ENCODE results near the gene CNTNAP2. TPM values are rescaled to one million over a fixed set of nuclear protein-coding genes. Genes with fewer than 3 reads are reported as not detected.

CNTNAP2 gene
- total and polyA plus RNA-seq, 3 experiments from 2014 or later = not detected

GRCh38 chr7:148135116-148135515 lies 2018.5 kb downstream of the CNTNAP2 start:
- Histone ChIP-seq H3K4me3 (ENCODE audit: low read length) (no peak overlapping the region), H3K27ac (ENCODE audit: low read depth, low read length) (no peak overlapping the region), H3K27me3 (ENCODE audit: insufficient read depth, low read length, poor library complexity, severe bottlenecking) (no peaks in the 10 kb centered on the region), H3K4me1 (ENCODE audit: insufficient read depth, low read length) (no peaks in the 10 kb centered on the region), H3K9me3 (ENCODE audit: low read length) (no peaks in the 10 kb centered on the region), H3K36me3 (ENCODE audit: insufficient read depth, low read length) (no peaks in the 10 kb centered on the region)
- Mint-ChIP-seq H3K27ac (no peak overlapping the region), H3K27me3 (peaks cover 2 to 7% of the 10 kb centered on the region in 2 donors), H3K4me1 (peaks cover 0 to 1% (median 0%) of the 10 kb centered on the region in 3 donors), H3K9me3 (peaks cover 0 to 11% (median 4%) of the 10 kb centered on the region in 5 donors), H3K36me3 (no peaks in the 10 kb centered on the region), H3K4me3 (no peak overlapping the region)
- ChIA-PET CTCF (no interaction called here), POLR2A (no interaction called here)
- DNase-seq = no peak

DNA sequence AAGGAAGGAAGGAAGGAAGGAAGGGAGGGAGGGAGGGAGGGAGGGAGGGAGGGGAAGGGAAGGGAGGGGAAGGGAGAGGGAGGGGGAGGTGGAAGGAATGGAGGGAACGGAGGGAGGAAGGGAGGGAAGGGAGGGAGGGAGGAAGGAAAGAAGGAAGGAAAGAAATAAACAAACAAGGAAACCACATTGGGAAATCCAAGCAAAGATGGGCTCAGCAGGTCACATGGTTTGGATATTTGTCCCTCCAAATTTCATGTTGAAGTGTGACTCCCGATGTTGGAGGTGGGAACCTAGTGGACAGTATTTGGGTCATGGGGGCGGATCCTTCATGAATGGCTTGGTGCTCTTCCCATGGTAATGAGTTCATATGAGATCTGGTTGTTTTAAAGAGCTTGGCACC lies 2019.4 kb downstream of the CNTNAP2 start:
- ChIA-PET POLR2A (no interaction called here), CTCF (interaction anchor here (0.9 kb wide), 1 partner anchor 11 kb away, joined by 3 read pairs; no protein-coding TSS in a partner anchor)
- peaks cover 2 to 7% of the 10 kb centered on the region in 2 donors for H3K27me3 Mint-ChIP-seq
- peaks cover 0 to 11% (median 5%) of the 10 kb centered on the region in 5 donors for H3K9me3 Mint-ChIP-seq
- Histone ChIP-seq H3K4me1 (ENCODE audit: insufficient read depth, low read length) (no peaks in the 10 kb centered on the region), H3K36me3 (ENCODE audit: insufficient read depth, low read length) (no peaks in the 10 kb centered on the region), H3K27ac (ENCODE audit: low read depth, low read length) (no peak overlapping the region), H3K9me3 (ENCODE audit: low read length) (no peaks in the 10 kb centered on the region), H3K4me3 (ENCODE audit: low read length) (no peak overlapping the region), H3K27me3 (ENCODE audit: insufficient read depth, low read length, poor library complexity, severe bottlenecking) (no peaks in the 10 kb centered on the region)
- H3K36me3 Mint-ChIP-seq = no peaks in the 10 kb centered on the region
- no peak overlapping the region for H3K4me3 Mint-ChIP-seq
- no peak for DNase-seq
- H3K4me1 Mint-ChIP-seq = peaks cover 0 to 1% (median 0%) of the 10 kb centered on the region in 3 donors
- no peak overlapping the region for H3K27ac Mint-ChIP-seq

DNA sequence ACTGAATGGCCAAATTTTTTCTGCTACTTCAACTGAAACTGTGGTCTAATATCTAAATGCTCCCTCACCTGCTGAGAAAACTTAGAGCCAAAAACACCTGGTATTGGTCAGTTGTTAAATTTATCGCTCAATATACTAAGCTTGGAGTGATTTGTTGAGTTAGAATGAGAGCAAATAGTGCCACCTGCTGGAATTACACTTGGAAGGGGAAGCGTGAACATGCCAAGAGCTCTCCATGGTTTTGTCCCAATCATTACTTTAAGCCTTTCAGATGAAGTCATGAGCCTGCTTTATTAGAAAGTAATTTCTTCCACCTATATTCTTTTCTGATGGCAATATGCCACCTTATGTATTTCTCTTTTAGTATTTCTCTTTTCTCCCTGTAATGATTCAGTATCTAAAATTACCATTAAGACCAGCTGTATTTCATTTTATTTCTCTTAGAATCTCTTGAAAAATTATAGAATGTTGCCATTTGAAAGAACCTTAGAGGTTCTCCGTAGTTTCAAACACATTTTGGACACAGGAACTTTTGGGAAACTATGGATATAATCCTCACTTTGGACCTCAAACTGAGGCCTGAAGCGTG lies 2026.2 kb downstream of the CNTNAP2 start:
- H3K9me3 Mint-ChIP-seq = peaks cover 0 to 5% (median 4%) of the 10 kb centered on the region in 5 donors
- Histone ChIP-seq H3K27ac (ENCODE audit: low read depth, low read length) (no peak overlapping the region), H3K9me3 (ENCODE audit: low read length) (no peaks in the 10 kb centered on the region), H3K4me1 (ENCODE audit: insufficient read depth, low read length) (no peaks in the 10 kb centered on the region), H3K4me3 (ENCODE audit: low read length) (no peak overlapping the region), H3K27me3 (ENCODE audit: insufficient read depth, low read length, poor library complexity, severe bottlenecking) (no peaks in the 10 kb centered on the region), H3K36me3 (ENCODE audit: insufficient read depth, low read length) (no peaks in the 10 kb centered on the region)
- no peak overlapping the region for H3K4me3 Mint-ChIP-seq
- no peaks in the 10 kb centered on the region for H3K36me3 Mint-ChIP-seq
- H3K27ac Mint-ChIP-seq = no peak overlapping the region
- no peaks in the 10 kb centered on the region for H3K4me1 Mint-ChIP-seq
- no peak for DNase-seq
- POLR2A ChIA-PET = no interaction called here
- H3K27me3 Mint-ChIP-seq = peaks cover 6 to 12% of the 10 kb centered on the region in 2 donors
- CTCF ChIA-PET = interaction anchor here (1.3 kb wide), 1 partner anchor 23 kb away, joined by 3 read pairs; no protein-coding TSS in a partner anchor

- Mint-ChIP-seq H3K36me3 (no peaks in the 10 kb centered on the region), H3K27ac (no peak overlapping the region), H3K27me3 (peaks cover 6 to 16% of the 10 kb centered on the region in 2 donors), H3K4me1 (no peaks in the 10 kb centered on the region), H3K9me3 (peaks cover 0 to 4% (median 2%) of the 10 kb centered on the region in 5 donors), H3K4me3 (no peak overlapping the region)
- Histone ChIP-seq H3K9me3 (ENCODE audit: low read length) (no peaks in the 10 kb centered on the region), H3K36me3 (ENCODE audit: insufficient read depth, low read length) (no peaks in the 10 kb centered on the region), H3K4me3 (ENCODE audit: low read length) (no peak overlapping the region), H3K27ac (ENCODE audit: low read depth, low read length) (no peak overlapping the region), H3K27me3 (ENCODE audit: insufficient read depth, low read length, poor library complexity, severe bottlenecking) (no peaks in the 10 kb centered on the region), H3K4me1 (ENCODE audit: insufficient read depth, low read length) (no peaks in the 10 kb centered on the region)
- no peak for DNase-seq
- POLR2A ChIA-PET = no interaction called here
- CTCF ChIA-PET = no interaction called here
Observed at GRCh38 chr7:148144827-148145226, 2028.2 kb downstream of the CNTNAP2 start.

DNA sequence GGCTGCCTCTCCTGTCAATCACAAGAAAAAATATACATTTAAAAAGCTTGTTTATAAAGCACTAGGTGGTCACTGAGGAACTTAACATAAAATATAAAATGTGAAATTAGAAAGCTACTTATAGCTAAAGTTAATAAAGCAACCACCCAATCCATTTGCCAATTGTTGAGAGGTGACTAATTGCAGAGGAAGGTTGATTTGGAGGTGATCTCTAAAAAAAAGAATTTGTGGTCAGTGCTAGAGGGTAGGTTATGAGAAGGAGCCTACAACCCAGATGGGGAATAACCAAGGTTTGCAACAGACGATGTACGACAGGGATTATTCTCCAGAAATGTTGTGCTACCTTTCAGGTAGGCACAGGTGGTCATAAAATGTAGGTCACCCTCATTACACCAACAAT lies 2029.7 kb downstream of the CNTNAP2 start:
- H3K36me3 ChIP-seq (ENCODE audit: insufficient read depth, low read length) = no peaks in the 10 kb centered on the region
- CTCF ChIA-PET = no interaction called here
- Mint-ChIP-seq H3K4me1 (no peaks in the 10 kb centered on the region), H3K27me3 (peaks cover 6 to 16% of the 10 kb centered on the region in 2 donors), H3K27ac (no peak overlapping the region), H3K36me3 (no peaks in the 10 kb centered on the region), H3K4me3 (no peak overlapping the region), H3K9me3 (peaks cover 0 to 5% (median 0%) of the 10 kb centered on the region in 5 donors)
- peaks cover 3% of the 10 kb centered on the region for H3K27me3 ChIP-seq (ENCODE audit: insufficient read depth, low read length, poor library complexity, severe bottlenecking)
- H3K4me1 ChIP-seq (ENCODE audit: insufficient read depth, low read length) = no peaks in the 10 kb centered on the region
- POLR2A ChIA-PET = no interaction called here
- no peak for DNase-seq
- H3K4me3 ChIP-seq (ENCODE audit: low read length) = no peak overlapping the region
- H3K27ac ChIP-seq (ENCODE audit: low read depth, low read length) = no peak overlapping the region
- H3K9me3 ChIP-seq (ENCODE audit: low read length) = no peaks in the 10 kb centered on the region

DNA sequence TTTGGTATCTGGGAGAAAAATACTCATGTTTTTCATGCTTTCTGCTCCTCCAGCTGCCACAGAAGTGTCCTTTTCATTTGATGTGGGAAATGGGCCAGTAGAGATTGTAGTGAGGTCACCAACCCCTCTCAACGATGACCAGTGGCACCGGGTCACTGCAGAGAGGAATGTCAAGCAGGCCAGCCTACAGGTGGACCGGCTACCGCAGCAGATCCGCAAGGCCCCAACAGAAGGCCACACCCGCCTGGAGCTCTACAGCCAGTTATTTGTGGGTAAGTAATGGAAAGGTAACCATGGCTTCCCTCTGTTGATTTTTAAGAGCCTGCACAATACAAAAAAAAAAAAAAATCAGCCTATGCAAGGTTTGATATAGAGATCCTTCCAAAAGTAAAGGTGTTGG lies 2030.8 kb downstream of the CNTNAP2 start:
- H3K9me3 Mint-ChIP-seq = peaks cover 0 to 6% (median 3%) of the 10 kb centered on the region in 5 donors
- Histone ChIP-seq H3K4me1 (ENCODE audit: insufficient read depth, low read length) (no peaks in the 10 kb centered on the region), H3K27me3 (ENCODE audit: insufficient read depth, low read length, poor library complexity, severe bottlenecking) (peaks cover 3% of the 10 kb centered on the region), H3K4me3 (ENCODE audit: low read length) (no peak overlapping the region), H3K36me3 (ENCODE audit: insufficient read depth, low read length) (no peaks in the 10 kb centered on the region), H3K9me3 (ENCODE audit: low read length) (no peaks in the 10 kb centered on the region), H3K27ac (ENCODE audit: low read depth, low read length) (no peak overlapping the region)
- H3K27ac Mint-ChIP-seq = no peak overlapping the region
- no peaks in the 10 kb centered on the region for H3K4me1 Mint-ChIP-seq
- H3K36me3 Mint-ChIP-seq = no peaks in the 10 kb centered on the region
- no peak overlapping the region for H3K4me3 Mint-ChIP-seq
- POLR2A ChIA-PET = no interaction called here
- CTCF ChIA-PET = interaction anchor here (1.2 kb wide), 1 partner anchor 11 kb away, joined by 3 read pairs; no protein-coding TSS in a partner anchor
- DNase-seq = no peak
- peaks cover 6 to 13% of the 10 kb centered on the region in 2 donors for H3K27me3 Mint-ChIP-seq

DNA sequence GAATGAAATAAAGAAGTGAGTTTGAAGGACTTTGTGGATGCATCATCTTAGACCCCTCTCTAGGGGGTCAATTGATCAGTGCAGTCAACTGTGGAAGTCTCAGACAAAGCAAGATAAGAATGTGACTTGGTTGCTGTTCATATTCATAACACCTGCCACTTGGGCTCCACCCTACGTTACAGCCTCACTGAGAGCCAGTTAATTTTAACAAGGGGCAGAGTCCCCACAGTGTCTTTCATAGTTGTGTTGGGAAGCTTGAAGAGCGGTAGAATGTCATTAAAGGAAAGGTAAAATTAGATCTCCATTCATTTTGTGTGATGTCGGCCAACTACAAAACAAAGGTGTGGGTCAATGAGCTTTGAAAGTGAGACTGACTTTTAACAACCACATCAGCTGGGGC lies 2031.9 kb downstream of the CNTNAP2 start:
- POLR2A ChIA-PET = no interaction called here
- Mint-ChIP-seq H3K4me3 (no peak overlapping the region), H3K36me3 (no peaks in the 10 kb centered on the region), H3K27ac (no peak overlapping the region), H3K9me3 (peaks cover 0 to 6% (median 3%) of the 10 kb centered on the region in 5 donors), H3K27me3 (peaks cover 2 to 9% of the 10 kb centered on the region in 2 donors), H3K4me1 (no peaks in the 10 kb centered on the region)
- H3K9me3 ChIP-seq (ENCODE audit: low read length) = no peaks in the 10 kb centered on the region
- no peak overlapping the region for H3K4me3 ChIP-seq (ENCODE audit: low read length)
- peaks cover 3% of the 10 kb centered on the region for H3K27me3 ChIP-seq (ENCODE audit: insufficient read depth, low read length, poor library complexity, severe bottlenecking)
- no peak for DNase-seq
- no peaks in the 10 kb centered on the region for H3K36me3 ChIP-seq (ENCODE audit: insufficient read depth, low read length)
- no peaks in the 10 kb centered on the region for H3K4me1 ChIP-seq (ENCODE audit: insufficient read depth, low read length)
- CTCF ChIA-PET = no interaction called here
- no peak overlapping the region for H3K27ac ChIP-seq (ENCODE audit: low read depth, low read length)

- H3K27ac Mint-ChIP-seq = no peak overlapping the region
- DNase-seq = no peak
- ChIA-PET CTCF (no interaction called here), POLR2A (no interaction called here)
- H3K9me3 ChIP-seq (ENCODE audit: low read length) = no peaks in the 10 kb centered on the region
- no peak overlapping the region for H3K27ac ChIP-seq (ENCODE audit: low read depth, low read length)
- H3K4me1 Mint-ChIP-seq = no peaks in the 10 kb centered on the region
- no peak overlapping the region for H3K4me3 Mint-ChIP-seq
- H3K4me1 ChIP-seq (ENCODE audit: insufficient read depth, low read length) = no peaks in the 10 kb centered on the region
- peaks cover 2 to 5% of the 10 kb centered on the region in 2 donors for H3K27me3 Mint-ChIP-seq
- peaks cover 0 to 6% (median 4%) of the 10 kb centered on the region in 5 donors for H3K9me3 Mint-ChIP-seq
- H3K36me3 Mint-ChIP-seq = no peaks in the 10 kb centered on the region
- H3K4me3 ChIP-seq (ENCODE audit: low read length) = no peak overlapping the region
- H3K36me3 ChIP-seq (ENCODE audit: insufficient read depth, low read length) = no peaks in the 10 kb centered on the region
- H3K27me3 ChIP-seq (ENCODE audit: insufficient read depth, low read length, poor library complexity, severe bottlenecking) = peaks cover 3% of the 10 kb centered on the region
Observed at GRCh38 chr7:148149730-148150129, 2033.1 kb downstream of the CNTNAP2 start.

Measured in CD8-positive, alpha-beta memory T cell (primary cell).